ENCODE data around the gene ISCU. TPM values are rescaled to one million over a fixed set of nuclear protein-coding genes. Genes with fewer than 3 reads are reported as not detected.
A peak's percentile ranks its signal among the peaks of the same experiment; 100 is the strongest.

Gene ISCU
- polyA plus RNA-seq (2012; ENCODE audit: low read depth, missing spikeins), result 134 TPM

GRCh38 chr12:108562348-108563135, at the start of gene ISCU:
Gene ISCU, plus strand, starts transcription at chr12:108562596. Its CDS starts 27 bp downstream, at chr12:108562623.
- DNase-seq (ENCODE audit: insufficient read length, low spot score) (peak; percentile 88), FAIRE-seq (peak; percentile 93)
- TF ChIP-seq POLR2AphosphoS5 (IDR thresholded peaks at IDR 0.05; ENCODE audit: low read depth, low read length) (peak; percentile 58), TAF1 (IDR thresholded peaks at IDR 0.05; ENCODE audit: low read depth, low read length) (peak; percentile 83), POU2F2 (IDR thresholded peaks at IDR 0.05; ENCODE audit: low read depth, low read length) (no peak), POLR2A (IDR thresholded peaks at IDR 0.05; ENCODE audit: low read depth, low read length) (peak; percentile 66; the same call in 1 of the 2 replicates), SPI1 (IDR thresholded peaks at IDR 0.05; ENCODE audit: low read depth, low read length) (no peak), PAX5 (IDR thresholded peaks at IDR 0.05; ENCODE audit: insufficient read depth, low read length, severe bottlenecking) (no peak)

- no peak for FAIRE-seq
- no peak for DNase-seq (ENCODE audit: insufficient read length, low spot score)
- 0 out of 2 replicates have a peak, but pooled peaks have one; percentile 1 for TF ChIP-seq TAF1 (IDR thresholded peaks at IDR 0.05; ENCODE audit: low read depth, low read length)
- TF ChIP-seq POLR2AphosphoS5 (IDR thresholded peaks at IDR 0.05; ENCODE audit: low read depth, low read length), result no peak
Observed at GRCh38 chr12:108514468-108514972, 47.9 kb upstream of the ISCU start.

GRCh38 chr12:108514973-108515814, 47.2 kb upstream of the ISCU start, which contains the start of gene FICD:
Gene FICD, plus strand, starts transcription at chr12:108515277. Its CDS starts 1,696 bp downstream, at chr12:108516973.
- DNase-seq (ENCODE audit: insufficient read length, low spot score), result peak; percentile 94
- no peak for TF ChIP-seq POU2F2 (IDR thresholded peaks at IDR 0.05; ENCODE audit: low read depth, low read length)
- TF ChIP-seq PAX5 (IDR thresholded peaks at IDR 0.05; ENCODE audit: insufficient read depth, low read length, severe bottlenecking), result no peak
- TF ChIP-seq POLR2AphosphoS5 (IDR thresholded peaks at IDR 0.05; ENCODE audit: low read depth, low read length), result peak; percentile 64; the same call in 1 of the 2 replicates
- no peak; the same call in 1 of the 2 replicates for TF ChIP-seq SPI1 (IDR thresholded peaks at IDR 0.05; ENCODE audit: low read depth, low read length)
- TF ChIP-seq POLR2A (IDR thresholded peaks at IDR 0.05; ENCODE audit: low read depth, low read length), result peak; percentile 54
- FAIRE-seq, result peak; percentile 98

GRCh38 chr12:108515916-108516315, 46.5 kb upstream of the ISCU start:
- DNase-seq (ENCODE audit: insufficient read length, low spot score), result no peak
- peak; percentile 67 for FAIRE-seq
- TF ChIP-seq POLR2AphosphoS5 (IDR thresholded peaks at IDR 0.05; ENCODE audit: low read depth, low read length), result no peak
- TF ChIP-seq TAF1 (IDR thresholded peaks at IDR 0.05; ENCODE audit: low read depth, low read length), result no peak
- TF ChIP-seq POLR2A (IDR thresholded peaks at IDR 0.05; ENCODE audit: low read depth, low read length), result no peak; the same call in 1 of the 2 replicates
- no peak for TF ChIP-seq POU2F2 (IDR thresholded peaks at IDR 0.05; ENCODE audit: low read depth, low read length)
- TF ChIP-seq SPI1 (IDR thresholded peaks at IDR 0.05; ENCODE audit: low read depth, low read length), result no peak
- TF ChIP-seq PAX5 (IDR thresholded peaks at IDR 0.05; ENCODE audit: insufficient read depth, low read length, severe bottlenecking), result no peak

- no peak for FAIRE-seq
- DNase-seq (ENCODE audit: insufficient read length, low spot score), result no peak
- TF ChIP-seq POU2F2 (IDR thresholded peaks at IDR 0.05; ENCODE audit: low read depth, low read length) (no peak), TAF1 (IDR thresholded peaks at IDR 0.05; ENCODE audit: low read depth, low read length) (no peak), SPI1 (IDR thresholded peaks at IDR 0.05; ENCODE audit: low read depth, low read length) (no peak), POLR2AphosphoS5 (IDR thresholded peaks at IDR 0.05; ENCODE audit: low read depth, low read length) (no peak), POLR2A (IDR thresholded peaks at IDR 0.05; ENCODE audit: low read depth, low read length) (no peak), PAX5 (IDR thresholded peaks at IDR 0.05; ENCODE audit: insufficient read depth, low read length, severe bottlenecking) (no peak)
Observed at GRCh38 chr12:108516511-108517275, 45.7 kb upstream of the ISCU start.

GRCh38 chr12:108517288-108518100, 44.9 kb upstream of the ISCU start:
- no peak for TF ChIP-seq PAX5 (IDR thresholded peaks at IDR 0.05; ENCODE audit: insufficient read depth, low read length, severe bottlenecking)
- no peak for TF ChIP-seq POLR2A (IDR thresholded peaks at IDR 0.05; ENCODE audit: low read depth, low read length)
- no peak for TF ChIP-seq SPI1 (IDR thresholded peaks at IDR 0.05; ENCODE audit: low read depth, low read length)
- no peak for TF ChIP-seq POU2F2 (IDR thresholded peaks at IDR 0.05; ENCODE audit: low read depth, low read length)
- TF ChIP-seq TAF1 (IDR thresholded peaks at IDR 0.05; ENCODE audit: low read depth, low read length), result no peak
- TF ChIP-seq POLR2AphosphoS5 (IDR thresholded peaks at IDR 0.05; ENCODE audit: low read depth, low read length), result no peak
- FAIRE-seq (no peak), DNase-seq (ENCODE audit: insufficient read length, low spot score) (no peak)

GRCh38 chr12:108518101-108518715, 44.2 kb upstream of the ISCU start:
- FAIRE-seq (no peak), DNase-seq (ENCODE audit: insufficient read length, low spot score) (no peak)
- no peak for TF ChIP-seq TAF1 (IDR thresholded peaks at IDR 0.05; ENCODE audit: low read depth, low read length)
- TF ChIP-seq POLR2A (IDR thresholded peaks at IDR 0.05; ENCODE audit: low read depth, low read length), result peak; percentile 6; the same call in 1 of the 2 replicates
